ENCODE measurements around the gene PRPH2. TPM values are rescaled to one million over a fixed set of nuclear protein-coding genes. Genes with fewer than 3 reads are reported as not detected.

The PRPH2 gene
- polyA plus RNA-seq, 2 of the 4 experiments (the other 2 are of a cell fraction): not detected

DNA sequence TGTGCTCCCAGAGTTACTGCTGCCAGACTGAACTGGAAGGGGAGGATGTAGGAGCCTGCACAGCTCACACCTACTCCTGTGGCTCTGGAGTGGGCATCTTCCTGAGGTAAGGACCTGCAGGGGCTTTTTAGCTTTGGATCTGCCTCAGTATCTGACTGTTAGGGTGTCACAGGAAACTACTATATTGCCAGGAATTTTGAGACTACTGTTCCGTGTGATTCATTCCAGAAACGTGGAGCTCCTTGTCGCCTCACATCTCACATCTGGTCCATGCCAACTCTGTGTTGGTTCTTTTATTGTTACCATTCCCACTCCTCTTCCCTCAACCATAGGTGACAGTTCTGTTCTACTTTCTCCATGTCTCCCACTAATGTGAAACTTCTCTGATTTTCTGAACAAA lies 34.1 kb downstream of the PRPH2 start (continued):
- TF ChIP-seq HES2 (IDR thresholded peaks at IDR 0.05) (no peak), HMGXB4 (CRISPR knock-in tag; IDR thresholded peaks at IDR 0.05; ENCODE audit: borderline replicate concordance) (no peak)

DNA sequence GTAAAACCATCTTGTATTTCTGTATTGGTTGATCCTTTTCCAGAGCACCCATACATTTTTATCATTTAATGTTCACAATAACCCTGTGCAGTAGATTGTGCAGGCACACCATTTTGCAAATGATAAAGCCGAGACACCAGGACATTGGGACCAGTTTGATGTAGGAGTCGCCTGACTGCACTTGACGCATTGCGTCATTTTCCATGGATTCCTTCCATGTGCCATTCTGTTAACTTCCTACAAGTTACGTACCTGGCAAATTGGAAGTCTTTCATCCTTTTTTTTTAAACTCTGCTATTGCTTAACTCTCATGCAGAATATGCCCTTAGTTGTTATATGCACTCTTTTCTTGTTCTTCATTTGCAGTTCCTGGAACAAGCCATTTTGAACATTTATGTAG lies 43.0 kb downstream of the PRPH2 start:
- Histone ChIP-seq H3K9me3 (no peaks in the 10 kb centered on the region), H3K4me2 (no peak overlapping the region), H3K4me3 (no peak overlapping the region), H3K4me1 (no peaks in the 10 kb centered on the region), H3K27ac (no peak overlapping the region)
- DNase-seq (ENCODE audit: low read depth in 1 of 2, low spot score in 1 of 2): no peak
- no peak for ATAC-seq
- POLR2A ChIA-PET: no interaction called here
- FAIRE-seq: no peak
- CTCF ChIA-PET: interaction anchor here (0.6 to 1.4 kb wide), 2 partner anchors 17 to 40 kb away, joined by 3 to 4 read pairs; no protein-coding TSS in a partner anchor
- TF ChIP-seq, protein P1, sequence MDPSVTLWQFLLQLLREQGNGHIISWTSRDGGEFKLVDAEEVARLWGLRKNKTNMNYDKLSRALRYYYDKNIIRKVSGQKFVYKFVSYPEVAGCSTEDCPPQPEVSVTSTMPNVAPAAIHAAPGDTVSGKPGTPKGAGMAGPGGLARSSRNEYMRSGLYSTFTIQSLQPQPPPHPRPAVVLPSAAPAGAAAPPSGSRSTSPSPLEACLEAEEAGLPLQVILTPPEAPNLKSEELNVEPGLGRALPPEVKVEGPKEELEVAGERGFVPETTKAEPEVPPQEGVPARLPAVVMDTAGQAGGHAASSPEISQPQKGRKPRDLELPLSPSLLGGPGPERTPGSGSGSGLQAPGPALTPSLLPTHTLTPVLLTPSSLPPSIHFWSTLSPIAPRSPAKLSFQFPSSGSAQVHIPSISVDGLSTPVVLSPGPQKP (IDR thresholded peaks at IDR 0.05; ENCODE audit: low read depth, low read length): no peak
- TF ChIP-seq GATA3 (IDR thresholded peaks at IDR 0.05; ENCODE audit: borderline replicate concordance) (no peak), CHD2 (IDR thresholded peaks at IDR 0.05; ENCODE audit: low read length, partially characterized antibody) (no peak), HMGXB4 (CRISPR knock-in tag; IDR thresholded peaks at IDR 0.05; ENCODE audit: borderline replicate concordance) (no peak), HES2 (IDR thresholded peaks at IDR 0.05) (no peak), RAD21 (conservative IDR thresholded peaks at IDR 0.05 in 1 of 2, IDR thresholded peaks at IDR 0.05 in 1 of 2) (no peak), NPAS2 (CRISPR knock-in tag; IDR thresholded peaks at IDR 0.05; ENCODE audit: borderline replicate concordance) (no peak), SMC3 (IDR thresholded peaks at IDR 0.05) (no peak), TP53 (CRISPR knock-in tag; IDR thresholded peaks at IDR 0.05) (no peak), EP300 (IDR thresholded peaks at IDR 0.05) (no peak)
- 95% methylated on average over 5 of the region's 5 CpGs for WGBS (ENCODE audit: missing lambda C conversion rate)

GRCh38 chr6:42674780-42675179 lies 47.6 kb downstream of the PRPH2 start:
- H3K4me3 ChIP-seq: no peak overlapping the region
- no peak for ATAC-seq
- ChIA-PET CTCF (interaction anchor here (1.1 kb wide), 1 partner anchor 52 kb away, joined by 3 read pairs; no protein-coding TSS in a partner anchor), POLR2A (no interaction called here)
- no peaks in the 10 kb centered on the region for H3K9me3 ChIP-seq
- no peak overlapping the region for H3K27ac ChIP-seq
- H3K4me2 ChIP-seq: no peak overlapping the region
- 88% methylated on average over 3 of the region's 3 CpGs for WGBS (ENCODE audit: missing lambda C conversion rate)
- no peak for FAIRE-seq
- no peak for DNase-seq (ENCODE audit: low read depth in 1 of 2, low spot score in 1 of 2)
- H3K4me1 ChIP-seq: no peaks in the 10 kb centered on the region
- TF ChIP-seq, protein P1 (IDR thresholded peaks at IDR 0.05; ENCODE audit: low read depth, low read length): no peak
- TF ChIP-seq E2F6 (IDR thresholded peaks at IDR 0.05; ENCODE audit: borderline replicate concordance, low read depth) (no peak), SREBF2 (IDR thresholded peaks at IDR 0.05) (no peak), USF2 (IDR thresholded peaks at IDR 0.05) (no peak), RNF2 (IDR thresholded peaks at IDR 0.05; ENCODE audit: borderline replicate concordance, low read depth) (no peak), POLR2A (IDR thresholded peaks at IDR 0.05; ENCODE audit: low read length) (no peak), ATOH8 (CRISPR knock-in tag; IDR thresholded peaks at IDR 0.05; ENCODE audit: low read depth) (no peak), RARB (CRISPR knock-in tag; IDR thresholded peaks at IDR 0.05) (no peak), HES2 (IDR thresholded peaks at IDR 0.05) (no peak), BHLHE40 (IDR thresholded peaks at IDR 0.05; ENCODE audit: low read depth, low read length) (no peak), PHF8 (IDR thresholded peaks at IDR 0.05; ENCODE audit: borderline replicate concordance, low read depth) (no peak), CBX8 (IDR thresholded peaks at IDR 0.05) (no peak), MAX (IDR thresholded peaks at IDR 0.05) (no peak), MAFK (IDR thresholded peaks at IDR 0.05; ENCODE audit: partially characterized antibody) (no peak), ZSCAN20 (CRISPR knock-in tag; IDR thresholded peaks at IDR 0.05) (no peak), HOXA7 (CRISPR knock-in tag; IDR thresholded peaks at IDR 0.05) (no peak)

All from A549 (cell line).